Medulla oblongata (tissue), 1 donor: ENCODE data around the gene TMEM106A.
"Not testable (repeated sequence)": the region's sequence is repeated elsewhere in the genome, so short reads cannot be mapped to it uniquely, and the experiment has no call there.

Experiments used
- DNase-seq: peaks from one replicate; pipeline ENCODE4 v3.0.0-alpha.2; 2015; ENCODE audit errors: extremely low spot score

Gene TMEM106A

DNA sequence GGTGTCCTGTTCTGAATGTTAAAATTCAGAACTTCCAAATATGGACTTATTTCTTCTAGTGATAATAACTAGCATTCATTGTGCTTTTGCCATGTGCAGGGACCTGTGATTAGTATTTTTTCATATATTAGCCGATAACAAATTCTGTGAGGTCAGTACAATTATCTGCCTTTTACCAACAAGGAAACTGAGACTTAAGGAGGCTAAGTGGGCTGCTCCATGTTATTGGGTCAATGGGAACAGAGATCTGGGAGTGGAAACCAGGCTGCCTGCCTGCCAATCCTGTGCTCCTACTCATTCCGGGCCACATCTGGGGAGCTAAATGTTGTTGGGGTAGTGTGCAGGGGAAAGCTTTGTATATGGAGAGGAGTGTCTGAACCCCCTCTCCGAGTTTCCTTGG, 3.7 kb downstream of the TMEM106A start:
- DNase-seq: no peak

DNA sequence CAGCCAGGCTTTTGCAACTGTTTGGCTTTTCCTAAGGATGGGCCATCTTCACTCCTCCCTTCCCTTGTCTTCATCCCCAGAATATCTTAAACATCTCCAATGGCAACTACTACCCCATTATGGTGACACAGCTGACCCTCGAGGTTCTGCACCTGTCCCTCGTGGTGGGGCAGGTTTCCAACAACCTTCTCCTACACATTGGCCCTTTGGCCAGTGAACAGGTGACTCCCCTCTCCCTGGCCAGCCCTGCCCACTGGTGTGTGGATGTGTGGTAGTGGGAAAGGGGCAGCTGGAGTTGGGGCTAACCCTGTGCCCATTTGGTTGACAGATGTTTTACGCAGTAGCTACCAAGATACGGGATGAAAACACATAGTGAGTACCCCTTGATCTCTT, 4.7 kb downstream of the TMEM106A start:
- no peak for DNase-seq

DNA sequence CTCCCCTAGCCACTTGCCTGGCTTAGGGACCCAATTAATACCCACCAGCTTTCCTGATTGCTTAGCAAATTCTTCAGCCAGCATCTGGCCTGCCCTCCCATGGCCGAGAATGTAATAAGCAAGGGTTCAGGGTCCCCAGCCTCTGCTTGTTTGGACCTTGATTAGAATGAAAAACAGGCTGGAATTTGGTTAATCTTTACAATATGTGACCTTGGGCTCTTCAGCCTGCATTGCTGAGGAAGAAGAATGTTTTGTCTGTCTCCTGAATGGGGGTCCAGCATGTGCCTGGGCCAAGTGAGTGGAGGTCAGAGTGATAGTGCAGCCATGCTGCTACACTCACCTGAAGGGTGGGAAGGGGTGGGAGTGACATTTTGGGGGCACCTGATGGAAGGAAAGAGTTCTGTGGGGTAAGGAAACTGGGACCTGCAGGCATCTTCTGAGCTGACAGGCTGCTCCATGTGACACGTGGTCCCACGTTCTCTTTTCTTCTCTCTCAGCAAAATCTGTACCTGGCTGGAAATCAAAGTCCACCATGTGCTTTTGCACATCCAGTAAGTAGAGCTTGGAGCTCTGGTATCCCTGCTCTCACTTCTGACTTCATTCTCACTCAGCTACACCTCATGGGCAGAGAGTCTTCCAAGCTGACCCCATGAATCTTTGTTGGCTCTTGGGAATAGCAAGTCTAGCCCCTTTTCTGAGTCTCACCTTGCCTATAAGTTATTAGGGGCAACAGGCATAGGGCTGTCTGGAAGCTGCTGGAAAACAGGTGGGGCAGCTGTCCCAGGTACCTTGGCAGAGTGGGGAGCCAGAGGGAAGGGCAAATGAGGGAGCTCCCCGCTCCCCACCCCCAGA, 5.3 kb downstream of the TMEM106A start:
- no peak for DNase-seq

DNA sequence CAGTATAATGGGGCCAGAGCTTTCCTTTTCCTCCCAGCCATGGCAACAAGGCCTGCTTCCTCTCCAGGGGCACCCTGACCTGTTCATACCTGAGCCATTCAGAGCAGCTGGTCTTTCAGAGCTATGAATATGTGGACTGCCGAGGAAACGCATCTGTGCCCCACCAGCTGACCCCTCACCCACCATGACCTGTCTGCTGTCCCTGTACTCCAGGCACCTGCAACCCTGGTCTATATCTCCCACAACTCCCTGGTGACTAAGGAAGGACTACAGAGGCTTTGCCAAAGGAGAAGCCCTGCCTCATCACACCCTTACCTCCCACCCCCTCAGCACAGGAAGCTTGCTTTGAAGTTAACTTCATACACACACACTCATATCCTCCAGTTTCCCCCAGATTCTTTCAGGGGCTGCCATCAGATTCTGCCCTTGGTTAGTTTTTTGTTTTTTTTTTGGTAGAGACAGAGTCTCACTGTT, 6.0 kb downstream of the TMEM106A start:
- no peak for DNase-seq

DNA sequence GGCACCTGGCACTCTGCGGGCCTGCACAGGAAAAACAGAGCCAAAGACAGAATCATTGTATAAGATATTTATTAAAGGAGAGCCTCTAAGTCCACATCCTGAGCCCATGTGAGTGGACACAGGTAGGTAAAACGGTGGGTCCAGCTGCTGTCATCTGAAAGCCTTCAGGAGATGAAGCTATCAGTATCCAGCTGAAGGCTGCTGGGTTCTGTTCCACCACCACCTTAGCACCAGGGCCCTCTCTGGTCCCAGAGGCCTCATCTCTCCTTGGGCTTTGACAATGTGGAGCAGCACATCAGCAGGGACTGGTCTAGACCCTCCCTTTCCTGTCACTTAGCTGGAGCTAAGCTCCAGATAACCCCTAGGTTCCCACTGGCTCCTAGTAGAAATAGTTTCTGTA, 7.3 kb downstream of the TMEM106A start:
- no peak for DNase-seq

DNA sequence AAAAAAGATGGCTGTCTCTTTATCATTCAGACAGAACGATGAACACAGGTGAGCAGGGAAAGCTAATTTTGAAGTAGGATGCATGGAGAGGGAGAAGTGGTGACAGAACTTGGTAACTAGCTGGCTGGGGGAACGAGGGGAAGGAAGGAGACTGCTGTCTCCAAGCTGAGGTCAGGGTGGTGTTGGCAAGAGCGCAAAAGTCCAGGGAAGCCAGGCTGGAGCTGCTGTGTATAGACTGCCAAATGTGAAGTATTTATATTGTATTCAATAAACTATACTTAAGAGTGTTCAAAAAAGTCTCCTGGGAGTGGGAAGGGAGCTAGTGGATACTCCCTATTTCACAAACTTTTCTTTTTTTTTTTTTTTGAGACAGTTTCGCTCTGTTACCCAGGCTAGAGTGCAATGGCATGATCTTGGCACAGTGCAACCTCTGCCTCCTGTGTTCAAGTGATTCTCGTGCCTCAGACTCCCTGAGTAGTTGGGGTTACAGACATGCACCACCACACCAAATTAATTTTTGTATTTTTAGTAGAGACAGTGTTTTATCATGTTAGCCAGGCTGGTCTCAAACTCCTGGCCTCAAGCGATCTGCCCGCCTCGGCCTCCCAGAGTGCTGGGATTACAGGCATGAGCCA, 8.2 kb downstream of the TMEM106A start:
- no peak for DNase-seq

DNA sequence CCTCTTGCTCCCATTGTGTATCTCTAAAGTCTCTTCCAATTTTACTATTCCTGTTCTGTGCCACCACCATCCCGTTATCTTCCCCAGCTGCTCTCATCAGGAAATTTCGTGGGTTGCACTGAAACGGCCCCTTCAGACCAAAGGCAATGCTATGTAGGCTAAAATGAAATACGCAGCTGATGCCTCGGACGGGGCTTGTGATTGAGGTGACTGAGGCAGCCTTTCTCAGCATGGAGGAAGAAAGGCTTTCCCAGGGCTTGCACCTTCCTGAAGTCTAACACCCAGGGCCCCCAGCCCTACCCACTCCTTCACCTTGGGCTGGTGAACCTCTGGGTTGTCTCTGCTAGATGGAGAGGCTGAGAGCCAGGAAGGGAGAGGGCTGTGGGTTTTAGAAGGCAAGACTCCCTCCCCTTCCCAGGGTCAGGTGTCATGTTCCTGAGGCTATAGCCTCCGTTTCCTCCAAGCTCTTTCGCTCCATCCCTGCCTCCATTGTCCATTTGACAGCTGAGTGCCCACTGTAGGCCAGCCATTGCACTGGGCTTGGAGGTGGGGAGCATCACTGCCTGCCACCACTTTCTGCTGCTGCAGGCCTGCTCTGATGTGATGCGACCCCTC, 8.9 kb downstream of the TMEM106A start:
- no peak for DNase-seq

DNA sequence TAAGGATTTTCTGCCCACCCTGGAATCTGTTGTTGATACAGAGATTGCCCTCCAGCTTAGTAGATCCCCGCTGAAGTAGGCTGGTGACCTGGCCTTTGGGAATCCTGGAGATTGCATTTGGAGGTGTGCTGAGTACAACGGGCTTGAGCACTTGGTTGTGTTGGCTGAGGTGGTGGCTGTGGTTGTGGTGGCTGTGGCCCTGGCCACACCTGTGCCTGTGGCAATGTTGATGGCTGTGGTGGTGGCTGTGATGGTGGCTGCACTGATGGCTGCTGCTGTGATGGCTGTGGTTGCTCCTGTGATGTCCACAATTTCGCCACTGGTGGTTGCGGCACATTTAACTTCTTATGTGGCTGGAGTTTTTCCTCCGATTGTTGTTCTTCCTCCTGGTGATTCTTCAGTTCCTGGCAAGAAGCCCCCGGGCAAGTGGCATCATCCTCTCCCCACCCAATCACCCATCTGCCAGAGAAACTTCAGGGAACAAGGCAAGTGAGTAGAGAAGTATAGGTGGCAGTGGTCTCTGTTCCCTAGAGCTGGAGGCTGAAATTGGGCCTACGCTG, 12.6 kb downstream of the TMEM106A start:
- DNase-seq: no peak

DNA sequence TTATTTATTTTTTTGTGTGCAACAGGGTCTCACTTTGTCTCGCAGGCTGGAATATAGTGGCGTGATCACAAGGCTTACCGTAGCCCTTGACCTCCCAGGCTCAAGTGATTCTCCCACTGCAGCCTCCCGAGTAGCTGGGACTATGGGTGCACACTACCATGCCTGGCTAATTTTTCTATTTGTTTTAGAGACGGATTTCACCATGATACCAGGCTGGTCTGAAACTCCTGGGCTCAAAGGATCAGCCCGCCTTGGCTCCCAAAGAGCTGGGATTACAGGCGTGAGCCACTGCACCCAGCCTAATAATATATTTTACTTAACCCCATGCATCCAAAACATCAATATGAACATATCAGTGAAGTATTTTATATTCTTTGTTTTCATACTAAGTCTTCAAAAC, 14.7 kb downstream of the TMEM106A start:
- DNase-seq: no peak

DNA sequence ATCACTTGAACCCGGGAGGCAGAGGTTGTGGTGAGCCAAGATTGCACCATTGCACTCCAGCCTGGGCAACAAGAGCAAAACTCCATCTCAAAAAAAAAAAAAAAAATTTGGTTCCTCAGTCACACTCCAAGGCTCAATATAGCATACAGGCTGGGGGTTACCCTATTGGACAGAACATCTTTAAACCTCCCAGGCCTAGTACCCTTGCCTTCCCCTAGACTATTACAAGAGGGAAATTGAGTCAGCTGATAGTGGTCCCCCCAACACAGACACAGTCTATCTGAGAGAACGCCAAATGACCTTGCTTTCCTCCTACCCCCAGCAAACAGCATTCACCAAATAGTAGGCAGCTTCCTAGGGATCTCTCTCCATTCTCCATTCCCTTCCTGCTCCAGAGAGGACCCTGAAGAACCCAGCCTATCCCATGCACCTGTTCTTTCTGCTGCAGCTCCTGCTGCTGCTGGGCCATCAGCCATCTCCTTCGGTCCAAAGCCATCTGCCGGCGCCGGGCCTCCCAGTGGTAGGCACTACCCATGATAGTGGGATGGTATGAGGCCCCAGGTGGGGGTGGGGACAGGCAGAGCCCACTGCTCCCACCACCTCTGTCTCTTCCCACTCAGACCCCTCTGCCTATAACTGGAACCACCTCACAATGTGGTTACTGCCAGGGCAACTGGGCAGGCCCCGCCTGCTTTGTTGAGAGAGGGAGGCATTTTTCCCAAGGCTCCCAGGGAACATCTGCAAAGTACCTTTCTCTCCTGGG, 16.5 kb downstream of the TMEM106A start, which contains the start of gene CCDC200:
Gene CCDC200 (minus strand): TSS at position 604 of the 763 bp plus-strand sequence. CDS start 69 bp downstream, at position 535.
- DNase-seq: not testable (repeated sequence)

DNA sequence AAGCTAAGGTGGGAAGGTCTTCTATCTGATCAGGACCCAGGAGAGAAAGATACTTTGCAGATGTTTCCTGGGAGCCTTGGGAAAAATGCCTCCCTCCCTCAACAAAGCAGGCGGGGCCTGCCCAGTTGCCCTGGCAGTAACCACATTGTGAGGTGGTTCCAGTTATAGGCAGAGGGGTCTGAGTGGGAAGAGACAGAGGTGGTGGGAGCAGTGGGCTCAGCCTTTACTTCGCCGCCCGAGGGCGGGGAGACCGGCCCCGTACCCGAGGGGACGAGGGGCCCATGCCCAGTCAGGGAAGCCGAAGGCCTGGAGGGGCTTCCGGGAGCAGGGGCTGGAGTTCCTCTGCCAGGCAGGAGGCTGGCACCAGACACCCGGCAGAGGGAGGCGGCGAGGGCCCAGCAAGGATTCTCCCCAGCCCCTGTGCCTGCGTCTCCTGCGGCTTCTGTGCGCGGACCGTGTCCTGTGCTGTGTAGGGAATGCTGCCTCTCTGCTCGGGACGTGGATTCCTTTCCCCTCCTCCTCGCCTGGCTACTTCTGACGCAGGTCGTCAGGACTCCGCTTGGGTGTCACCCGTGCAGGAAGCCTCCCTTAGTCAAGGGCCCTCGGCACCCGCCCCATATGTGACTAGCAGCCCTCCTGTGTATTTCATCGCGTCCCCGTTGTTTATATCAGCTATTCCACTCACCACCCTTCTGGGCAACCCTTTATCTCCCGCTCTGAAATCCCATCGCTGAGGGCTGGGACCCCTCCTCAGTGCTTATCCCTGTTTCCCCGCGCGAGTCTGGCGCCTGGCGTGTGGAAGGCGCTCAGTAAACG, 19.7 kb downstream of the TMEM106A start:
- DNase-seq: not testable (repeated sequence)

DNA sequence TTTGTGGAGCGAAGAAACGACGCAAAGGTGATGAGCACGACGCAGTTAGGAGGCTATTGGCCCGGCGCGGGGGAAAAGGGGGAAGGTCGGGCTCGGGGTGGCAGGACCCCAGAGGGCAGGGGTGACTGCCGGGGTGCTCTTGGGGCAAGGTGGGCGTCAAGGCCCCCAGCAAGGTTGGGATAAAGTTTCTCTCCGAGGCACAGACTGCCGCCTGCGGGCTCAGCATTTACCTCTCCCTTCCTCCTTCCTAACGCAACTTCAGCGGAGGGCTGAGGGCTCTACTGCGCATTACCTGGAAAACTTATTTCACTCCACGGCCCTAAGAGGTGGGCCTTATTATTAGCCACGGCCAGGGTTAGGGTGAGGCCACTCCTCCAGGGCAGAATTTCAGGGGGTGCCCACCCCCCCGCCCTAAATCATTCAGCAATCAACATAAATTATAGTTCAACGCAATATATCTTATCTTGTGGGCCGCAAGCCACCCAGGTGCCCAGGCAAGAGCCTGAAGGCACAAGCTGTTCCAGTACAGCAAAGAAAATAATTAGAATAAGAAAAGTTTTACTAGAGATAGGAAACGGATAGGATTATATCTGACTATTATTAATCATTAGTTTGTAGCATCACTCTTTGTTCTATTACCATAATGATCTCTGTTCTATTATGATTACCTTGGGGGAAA, 20.5 kb downstream of the TMEM106A start:
- DNase-seq: peak; percentile 26

DNA sequence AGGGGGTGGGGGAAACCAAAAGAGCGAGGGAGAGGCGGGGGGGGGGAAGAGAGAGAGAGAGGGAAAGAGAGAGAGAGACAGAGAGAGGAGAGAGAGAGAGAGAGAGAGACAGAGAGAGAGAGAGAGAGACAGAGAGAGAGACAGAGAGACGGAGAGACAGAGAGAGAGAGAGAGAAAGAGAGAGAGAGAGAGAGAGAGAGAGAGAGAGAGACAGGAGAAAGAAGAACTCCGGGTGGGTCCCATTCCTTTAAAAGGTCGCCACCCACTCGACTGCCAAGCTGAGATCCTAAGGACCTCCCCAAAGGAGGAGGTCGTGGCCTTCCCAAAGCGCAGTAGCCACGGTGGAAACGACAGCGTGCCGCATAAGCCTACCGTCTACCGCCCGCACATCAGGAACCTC, 21.6 kb downstream of the TMEM106A start:
- DNase-seq: not testable (repeated sequence)

DNA sequence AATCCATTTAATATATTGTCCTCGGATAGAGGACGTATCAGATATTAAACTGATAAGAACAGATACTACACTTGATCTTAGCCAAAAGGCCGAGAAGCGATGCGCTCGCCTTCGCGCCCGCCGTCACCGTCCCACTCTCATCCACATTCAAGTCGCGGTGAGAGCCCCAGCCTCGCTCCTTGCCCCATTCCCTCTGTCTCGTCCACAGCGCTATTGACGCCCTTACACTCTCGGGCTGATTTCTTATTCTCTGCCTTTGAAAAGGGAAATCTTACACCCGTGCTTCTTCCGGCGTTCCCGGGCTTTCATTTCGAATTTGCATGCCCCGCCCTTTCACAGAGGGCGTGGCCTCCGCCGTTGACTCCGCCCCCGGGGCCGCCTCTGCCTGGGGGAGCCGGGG, 22.2 kb downstream of the TMEM106A start, which contains the start of gene RNU2-1:
Gene RNU2-1 (minus strand): TSS at position 101 of the 400 bp plus-strand sequence.
- not testable (repeated sequence) for DNase-seq

DNA sequence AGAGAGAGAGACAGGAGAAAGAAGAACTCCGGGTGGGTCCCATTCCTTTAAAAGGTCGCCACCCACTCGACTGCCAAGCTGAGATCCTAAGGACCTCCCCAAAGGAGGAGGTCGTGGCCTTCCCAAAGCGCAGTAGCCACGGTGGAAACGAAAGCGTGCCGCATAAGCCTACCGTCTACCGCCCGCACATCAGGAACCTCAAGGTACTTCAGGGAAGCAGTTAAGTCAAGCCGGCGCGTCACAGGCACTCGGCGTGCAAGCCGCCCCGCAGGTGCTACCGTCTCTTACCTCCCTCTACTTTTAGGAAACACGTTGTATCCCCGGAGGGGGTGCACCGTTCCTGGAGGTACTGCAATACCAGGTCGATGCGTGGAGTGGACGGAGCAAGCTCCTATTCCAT, 27.9 kb downstream of the TMEM106A start:
- not testable (repeated sequence) for DNase-seq

DNA sequence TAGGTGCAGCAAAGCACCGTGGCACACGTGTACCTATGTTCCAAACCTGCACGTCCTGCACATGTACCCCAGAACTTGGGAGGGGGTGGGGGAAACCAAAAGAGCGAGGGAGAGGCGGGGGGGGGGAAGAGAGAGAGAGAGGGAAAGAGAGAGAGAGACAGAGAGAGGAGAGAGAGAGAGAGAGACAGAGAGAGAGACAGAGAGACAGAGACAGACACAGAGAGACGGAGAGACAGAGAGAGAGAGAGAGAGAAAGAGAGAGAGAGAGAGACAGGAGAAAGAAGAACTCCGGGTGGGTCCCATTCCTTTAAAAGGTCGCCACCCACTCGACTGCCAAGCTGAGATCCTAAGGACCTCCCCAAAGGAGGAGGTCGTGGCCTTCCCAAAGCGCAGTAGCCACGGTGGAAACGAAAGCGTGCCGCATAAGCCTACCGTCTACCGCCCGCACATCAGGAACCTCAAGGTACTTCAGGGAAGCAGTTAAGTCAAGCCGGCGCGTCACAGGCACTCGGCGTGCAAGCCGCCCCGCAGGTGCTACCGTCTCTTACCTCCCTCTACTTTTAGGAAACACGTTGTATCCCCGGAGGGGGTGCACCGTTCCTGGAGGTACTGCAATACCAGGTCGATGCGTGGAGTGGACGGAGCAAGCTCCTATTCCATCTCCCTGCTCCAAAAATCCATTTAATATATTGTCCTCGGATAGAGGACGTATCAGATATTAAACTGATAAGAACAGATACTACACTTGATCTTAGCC, 29.1 kb downstream of the TMEM106A start:
- not testable (repeated sequence) for DNase-seq

DNA sequence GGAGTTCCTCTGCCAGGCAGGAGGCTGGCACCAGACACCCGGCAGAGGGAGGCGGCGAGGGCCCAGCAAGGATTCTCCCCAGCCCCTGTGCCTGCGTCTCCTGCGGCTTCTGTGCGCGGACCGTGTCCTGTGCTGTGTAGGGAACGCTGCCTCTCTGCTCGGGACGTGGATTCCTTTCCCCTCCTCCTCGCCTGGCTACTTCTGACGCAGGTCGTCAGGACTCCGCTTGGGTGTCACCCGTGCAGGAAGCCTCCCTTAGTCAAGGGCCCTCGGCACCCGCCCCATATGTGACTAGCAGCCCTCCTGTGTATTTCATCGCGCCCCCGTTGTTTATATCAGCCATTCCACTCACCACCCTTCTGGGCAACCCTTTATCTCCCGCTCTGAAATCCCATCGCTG, 34.8 kb downstream of the TMEM106A start:
- not testable (repeated sequence) for DNase-seq
